SW 1271 (cell line): ENCODE data around the gene TRMT10B.

Source experiments
- DNase-seq, 2 experiments: peaks; one replicate each; lab custom pipeline; 2025; lab: John Stamatoyannopoulos, UW

TRMT10B gene, protein sequence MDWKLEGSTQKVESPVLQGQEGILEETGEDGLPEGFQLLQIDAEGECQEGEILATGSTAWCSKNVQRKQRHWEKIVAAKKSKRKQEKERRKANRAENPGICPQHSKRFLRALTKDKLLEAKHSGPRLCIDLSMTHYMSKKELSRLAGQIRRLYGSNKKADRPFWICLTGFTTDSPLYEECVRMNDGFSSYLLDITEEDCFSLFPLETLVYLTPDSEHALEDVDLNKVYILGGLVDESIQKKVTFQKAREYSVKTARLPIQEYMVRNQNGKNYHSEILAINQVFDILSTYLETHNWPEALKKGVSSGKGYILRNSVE

DNA sequence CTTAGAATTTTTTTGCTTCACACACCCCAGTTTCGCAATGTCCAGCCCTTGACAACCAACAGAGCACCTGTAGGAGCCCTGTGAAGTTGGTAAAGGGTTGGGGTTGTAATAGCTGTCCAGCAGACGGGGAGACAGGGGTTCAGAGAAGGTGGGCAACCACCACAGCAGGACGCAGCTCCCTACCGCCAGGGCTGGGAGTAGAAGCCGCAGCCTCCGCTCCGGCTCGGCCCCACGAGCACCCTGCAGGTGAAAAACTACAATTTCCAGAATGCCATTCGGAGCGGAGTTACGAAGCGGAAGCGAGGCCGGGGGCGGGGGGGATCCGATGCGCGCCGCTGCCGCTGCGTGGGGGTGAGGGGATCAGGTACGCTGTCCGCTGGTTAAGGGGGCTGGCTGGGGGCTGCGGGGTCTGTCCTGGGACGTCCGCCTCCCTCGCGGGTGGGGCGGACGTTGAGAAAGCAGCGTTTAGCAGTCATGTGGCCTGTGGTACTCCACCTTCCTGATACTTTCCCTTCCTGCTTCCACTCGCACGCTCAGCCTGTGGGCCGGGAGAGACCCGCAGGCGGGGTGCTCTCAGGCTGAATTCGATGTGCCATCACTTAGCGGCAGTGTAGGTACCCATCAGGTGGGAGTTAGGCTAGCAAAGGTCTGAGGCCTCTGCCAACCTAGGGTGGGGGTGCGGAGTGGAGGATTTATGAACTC lies at the start of gene TRMT10B:
Gene TRMT10B (plus strand): TSS at position 317 of the 702 bp plus-strand sequence. CDS start 8,127 bp downstream, outside the sequence.
- peak in 1 of 2 experiments; percentile 54 for DNase-seq

DNA sequence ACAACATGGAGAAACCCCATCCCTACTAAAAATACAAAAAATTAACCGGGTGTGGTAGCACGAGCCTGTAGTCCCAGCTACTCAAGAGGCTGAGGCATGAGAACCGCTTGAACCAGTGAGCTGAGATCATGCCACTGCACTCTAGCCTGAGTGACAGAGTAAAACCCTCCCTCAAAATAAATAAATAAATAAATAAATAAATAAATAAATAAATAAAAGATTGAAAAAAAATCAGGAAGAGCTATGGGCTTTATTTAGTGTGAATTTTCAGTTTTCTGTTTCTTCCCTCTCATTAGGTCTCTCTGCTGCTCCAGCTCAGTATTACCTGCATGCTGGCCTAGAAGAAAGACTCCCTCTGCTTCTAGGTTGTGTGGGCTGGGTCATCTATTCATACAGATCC lies 47.8 kb upstream of the TRMT10B start:
- no peak for DNase-seq

DNA sequence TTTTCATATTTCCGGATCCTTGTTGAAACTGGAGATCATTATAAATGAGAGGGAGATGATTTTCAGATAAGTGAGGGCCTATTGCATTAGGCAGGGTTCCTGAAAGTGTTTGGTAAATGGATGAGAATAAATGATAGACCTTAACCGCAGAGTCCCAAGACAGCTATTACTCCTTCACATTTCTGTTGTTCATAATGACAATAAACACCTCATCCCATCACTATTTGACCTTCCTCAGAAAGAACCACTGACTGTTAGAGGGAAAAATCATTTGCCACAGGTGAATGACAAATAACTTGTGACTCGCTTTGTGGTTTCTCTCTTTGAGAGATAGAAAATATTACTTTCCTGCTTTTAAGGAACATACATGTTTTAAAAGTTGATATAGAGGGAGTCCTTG lies 47.3 kb upstream of the TRMT10B start:
- DNase-seq, result peak in 1 of 2 experiments; percentile 2

DNA sequence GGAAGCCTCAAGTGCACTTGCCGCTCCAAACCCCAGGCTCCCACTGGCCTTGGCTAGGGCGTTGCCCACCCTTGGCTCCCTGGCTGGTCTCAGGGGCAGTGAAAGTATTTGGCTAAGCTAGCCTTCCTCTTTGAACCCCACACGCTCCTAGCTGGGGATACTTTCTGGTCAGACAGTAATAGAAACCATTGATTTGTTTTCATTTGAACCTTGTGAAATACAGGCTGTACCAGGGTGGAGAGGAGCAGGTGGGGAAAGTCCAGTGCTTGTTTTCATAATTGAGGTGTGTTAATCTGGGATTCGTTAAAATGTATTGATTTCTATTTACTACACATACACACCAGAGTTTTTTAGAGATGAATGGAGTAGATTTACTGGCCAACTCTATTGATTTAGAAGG lies 45.9 kb upstream of the TRMT10B start:
- no peak for DNase-seq

DNA sequence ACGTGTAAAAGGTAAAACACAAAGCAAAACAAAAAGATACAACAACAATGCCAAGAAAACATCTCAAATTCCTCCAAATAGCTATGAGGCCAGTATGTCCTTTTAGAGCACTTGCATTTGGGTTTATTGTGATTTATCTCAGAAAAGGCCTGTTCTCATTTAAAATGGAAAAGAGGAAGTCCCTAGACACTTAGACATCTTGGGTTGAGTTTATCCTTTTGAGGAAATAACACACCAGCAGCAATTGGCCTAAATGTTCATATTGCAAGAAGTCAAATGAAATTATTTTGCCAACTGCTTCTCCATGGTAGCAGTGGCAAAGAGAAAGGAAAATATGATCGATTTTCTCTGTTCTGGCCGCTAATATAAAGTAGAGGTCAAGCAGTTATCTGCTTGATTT lies 43.6 kb upstream of the TRMT10B start:
- DNase-seq, result no peak

DNA sequence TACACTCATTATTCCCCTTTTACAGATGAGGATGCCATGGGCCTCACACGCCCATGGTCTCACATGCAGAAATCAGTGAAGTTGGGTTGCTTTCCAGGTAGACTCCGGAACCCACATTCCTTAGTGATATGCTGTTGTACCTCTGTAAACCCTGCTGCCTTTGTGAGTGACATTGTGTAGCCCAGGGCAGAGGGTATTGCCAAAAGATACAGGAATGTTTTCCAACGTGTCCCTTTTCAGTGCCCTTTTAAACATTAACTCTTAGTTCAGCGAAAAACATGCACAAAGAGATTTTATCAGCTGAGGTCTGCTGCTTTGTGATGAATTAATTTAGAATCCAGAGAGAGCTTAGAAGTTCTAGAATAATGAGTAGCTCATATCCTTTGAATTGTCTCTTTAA lies 38.3 kb upstream of the TRMT10B start:
- DNase-seq, result no peak

DNA sequence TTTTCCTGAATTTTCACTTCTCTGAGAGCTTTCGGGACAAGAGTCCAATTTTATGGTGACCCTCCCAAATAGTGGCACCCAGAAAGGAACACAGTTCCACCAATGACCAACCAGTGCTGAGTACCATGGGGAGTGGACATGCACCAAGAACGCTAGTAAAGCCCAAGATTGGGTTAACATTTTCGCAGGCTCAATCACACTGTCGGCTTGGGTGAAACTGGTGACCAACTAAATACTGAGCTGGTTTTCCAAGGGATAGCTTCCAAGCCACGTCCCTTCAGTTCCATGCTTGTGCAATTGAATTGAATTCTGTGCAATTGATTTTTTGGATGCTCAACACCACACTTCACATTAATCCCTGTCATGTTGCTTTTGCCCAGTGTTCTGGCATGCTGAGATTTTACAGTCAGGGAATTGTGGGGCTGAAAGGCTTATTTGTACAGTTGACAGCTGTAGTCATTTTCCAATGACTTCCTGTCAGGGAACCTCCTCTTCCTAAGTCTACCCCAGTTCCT lies 37.6 kb upstream of the TRMT10B start:
- DNase-seq, result no peak

DNA sequence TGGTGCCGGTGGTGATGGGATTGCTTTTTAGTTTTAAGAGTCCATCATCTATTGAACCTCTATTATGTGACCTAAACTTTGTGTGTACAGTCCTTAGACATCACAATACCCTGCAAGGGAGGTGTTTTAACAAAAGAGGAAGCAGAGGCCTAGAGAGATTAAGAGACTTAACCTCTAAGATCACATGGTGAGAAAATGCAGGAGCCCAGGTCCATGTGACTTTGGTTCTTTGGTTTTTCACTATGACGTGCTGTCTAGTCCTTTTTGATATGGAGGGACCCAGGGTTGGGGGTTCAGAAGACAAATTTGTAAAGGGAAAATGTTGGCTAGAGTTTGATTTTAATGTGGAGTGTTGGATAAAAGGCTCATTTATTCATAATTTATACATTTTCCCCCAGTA lies 34.1 kb upstream of the TRMT10B start:
- DNase-seq, result no peak

DNA sequence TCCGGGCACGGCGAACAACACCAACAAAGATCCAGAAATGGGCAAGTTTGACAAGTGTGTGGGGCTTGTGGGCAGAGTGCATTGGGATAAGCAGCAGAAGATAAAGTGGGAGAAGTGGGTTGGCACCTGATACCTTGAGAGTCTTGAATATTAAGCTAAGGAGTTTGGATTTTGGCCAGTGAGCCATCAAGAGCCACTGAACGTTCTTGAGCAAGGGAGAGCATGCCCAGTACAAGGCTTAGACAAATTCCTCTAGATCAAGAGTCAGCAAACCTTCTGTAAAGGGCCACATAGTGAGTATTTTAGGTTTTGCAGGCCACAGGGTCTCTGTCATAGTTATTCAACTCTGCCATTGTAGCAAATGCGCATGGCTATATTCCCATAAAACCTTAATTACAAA lies 26.6 kb upstream of the TRMT10B start:
- DNase-seq, result no peak

DNA sequence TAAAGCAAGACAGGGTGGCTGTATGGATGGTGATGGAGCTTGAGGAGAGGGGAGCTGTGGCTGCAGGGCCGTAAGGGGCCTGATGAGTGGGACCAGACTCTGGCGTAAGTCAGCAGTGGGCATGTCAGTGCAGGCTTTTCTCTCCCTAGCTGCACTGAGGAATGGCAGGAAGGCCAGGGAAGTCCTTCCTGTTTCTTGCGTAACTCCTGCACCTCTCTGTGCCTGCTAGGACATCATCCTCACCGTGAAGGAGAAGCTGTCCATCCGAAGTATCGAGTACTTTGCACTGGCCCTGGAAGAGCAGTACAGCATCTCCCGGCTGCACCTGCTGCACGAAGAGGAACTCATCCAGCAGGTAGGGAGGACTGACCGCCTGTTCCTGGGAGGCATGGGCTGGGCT lies 24.1 kb upstream of the TRMT10B start:
- no peak for DNase-seq

DNA sequence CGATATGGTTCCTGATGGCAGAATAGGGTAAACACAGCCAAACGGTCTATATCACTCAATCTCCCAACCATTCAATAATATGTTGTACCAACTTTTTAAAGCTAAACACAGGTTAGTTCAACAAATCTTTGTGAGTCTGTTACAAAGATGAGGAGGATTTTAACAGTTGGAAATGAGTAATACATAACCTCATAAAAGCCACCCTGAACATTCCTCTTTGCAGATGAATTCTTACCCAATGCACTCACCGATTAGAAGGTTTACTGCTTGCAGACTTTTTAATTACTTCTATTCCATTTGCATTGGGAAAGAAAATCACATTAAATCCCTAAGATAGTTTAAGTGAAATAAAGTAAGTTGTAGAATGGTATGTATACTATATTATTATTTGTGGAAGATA lies 23.3 kb upstream of the TRMT10B start:
- no peak for DNase-seq

DNA sequence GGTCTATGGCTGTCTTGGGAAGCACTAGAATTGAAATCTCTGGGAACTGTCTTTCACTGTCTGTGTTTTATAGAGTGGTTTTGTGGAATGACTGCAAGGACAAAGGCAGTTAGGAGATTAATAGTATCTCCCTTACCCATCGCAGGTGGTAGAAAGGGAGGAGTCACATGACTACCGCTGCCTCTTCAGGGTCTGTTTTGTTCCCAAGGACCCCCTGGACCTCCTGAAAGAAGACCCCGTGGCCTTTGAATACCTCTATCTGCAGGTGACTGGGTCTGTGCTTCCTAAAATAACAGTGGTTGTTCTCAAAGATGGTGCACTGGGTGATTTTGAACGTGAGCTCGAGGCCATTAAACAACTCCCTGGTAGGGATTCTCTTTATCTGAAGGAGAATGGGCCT lies 22.8 kb upstream of the TRMT10B start:
- DNase-seq, result no peak

DNA sequence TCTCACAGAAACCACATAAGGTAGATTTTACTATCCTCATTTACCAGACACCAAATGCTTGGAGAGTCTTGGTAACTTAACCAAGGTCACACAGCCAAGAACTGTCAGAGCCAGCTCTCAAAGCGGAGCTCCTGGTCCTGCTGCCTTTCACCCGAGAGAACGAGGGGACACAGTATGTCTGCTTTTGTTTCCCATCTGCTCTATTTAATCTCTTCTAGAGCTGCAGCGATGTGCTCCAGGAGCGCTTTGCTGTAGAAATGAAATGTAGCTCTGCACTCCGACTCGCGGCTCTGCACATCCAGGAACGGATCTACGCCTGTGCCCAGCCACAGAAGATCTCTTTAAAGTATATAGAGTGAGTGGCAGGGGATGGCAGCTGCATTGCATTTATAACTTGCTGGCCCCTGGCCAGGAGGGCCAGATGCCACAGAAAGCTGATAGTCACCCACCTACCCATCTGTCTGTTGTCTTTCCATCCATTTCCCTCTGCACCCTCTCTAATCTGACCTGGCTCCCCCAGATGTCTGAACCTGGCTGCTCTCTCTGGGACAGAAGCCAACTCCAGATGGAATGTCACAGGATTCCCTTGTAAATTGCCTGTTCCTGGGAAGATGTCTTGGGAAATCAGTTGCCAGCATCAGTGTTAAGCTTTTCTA lies 21.4 kb upstream of the TRMT10B start:
- DNase-seq, result no peak

DNA sequence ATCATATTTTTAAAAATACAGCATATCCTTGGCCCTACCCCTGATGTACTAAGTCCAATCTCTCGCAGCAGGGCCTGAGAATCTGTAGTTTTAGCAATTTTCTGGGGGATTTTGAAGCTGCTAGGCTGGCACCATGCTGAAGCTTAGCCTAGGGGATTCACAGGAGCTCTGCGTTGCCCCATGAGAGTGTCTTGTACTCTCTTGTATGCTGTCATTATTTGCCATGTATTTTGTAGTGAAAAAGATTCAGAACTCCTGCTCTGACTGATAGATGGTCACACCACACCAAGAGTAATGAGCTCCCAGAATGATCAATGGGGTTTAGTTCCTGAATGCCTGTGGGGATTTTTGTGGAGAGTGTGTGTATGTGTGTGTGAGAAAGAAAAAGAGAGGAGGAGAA lies 20.7 kb upstream of the TRMT10B start:
- no peak for DNase-seq

DNA sequence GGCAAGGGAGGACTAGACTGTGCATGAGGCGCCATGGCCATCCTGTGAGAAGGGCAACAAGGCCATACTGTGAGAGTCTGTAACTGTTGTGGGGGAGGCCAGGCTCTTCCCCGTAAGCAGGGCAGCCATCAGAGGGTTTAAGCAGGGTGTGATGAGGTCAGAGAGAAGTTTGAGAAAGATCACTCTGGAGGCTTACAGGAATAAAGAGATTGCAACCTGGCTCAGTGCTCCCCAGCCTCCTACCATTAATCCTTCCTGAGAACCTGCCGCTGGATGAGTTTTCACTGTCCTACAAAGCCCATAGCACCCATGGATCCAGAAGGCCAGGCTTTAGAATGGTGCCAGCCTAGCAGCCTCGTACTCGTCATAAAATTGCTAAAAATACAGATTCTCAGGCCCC lies 14.4 kb upstream of the TRMT10B start:
- no peak for DNase-seq

DNA sequence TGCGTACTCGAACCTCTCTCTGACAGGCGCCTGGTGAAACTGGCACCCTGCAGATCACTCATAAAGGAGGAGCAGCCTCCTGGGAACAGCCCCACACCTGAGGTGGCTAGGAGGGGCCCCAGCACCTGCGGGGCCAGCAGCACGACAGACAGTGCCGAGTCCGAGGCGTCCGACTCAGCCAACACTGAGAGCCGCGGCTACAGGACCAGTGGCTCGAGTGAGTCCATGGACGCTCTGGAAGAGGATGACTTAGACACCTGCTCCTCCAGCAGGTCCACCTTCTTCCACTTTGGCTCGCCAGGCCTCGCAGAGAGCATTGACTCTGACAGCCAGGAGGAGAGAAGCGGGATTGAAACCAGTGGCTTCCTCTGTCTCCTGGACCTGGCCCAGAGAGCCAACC lies 13.5 kb upstream of the TRMT10B start:
- no peak for DNase-seq

DNA sequence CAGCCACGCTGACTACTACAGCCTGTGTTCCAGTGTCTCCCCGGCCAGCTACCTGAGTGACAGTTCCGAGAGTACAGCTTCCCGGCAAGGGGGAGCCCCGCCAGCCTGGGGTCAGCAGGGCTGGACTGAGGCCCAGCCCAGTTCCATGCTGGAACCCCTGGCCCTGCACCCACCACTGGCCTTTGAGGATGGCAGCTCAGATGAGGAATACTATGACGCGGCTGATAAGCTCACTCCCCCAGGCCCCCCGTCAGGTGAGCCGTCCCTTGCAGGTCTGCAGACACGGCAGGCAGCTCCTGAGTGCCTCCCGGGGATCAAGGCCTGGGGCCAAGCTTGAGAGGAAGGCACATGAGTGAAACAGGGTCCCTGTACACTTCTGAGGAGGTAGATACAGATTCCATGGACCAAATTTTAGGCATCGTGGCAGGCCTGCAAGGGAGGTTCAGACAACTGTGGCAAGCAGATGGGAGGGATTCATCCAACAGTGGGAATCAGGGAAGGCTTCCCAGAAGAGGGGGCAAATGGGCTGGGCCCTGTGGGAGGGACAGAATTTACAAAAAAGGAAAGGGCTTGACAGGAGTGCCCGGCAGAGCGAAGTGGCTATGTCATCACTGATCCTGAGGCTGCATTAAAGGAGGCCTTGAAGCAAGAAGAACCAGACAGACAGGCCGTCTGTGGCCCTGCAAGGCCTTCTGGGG lies 12.8 kb upstream of the TRMT10B start:
- no peak for DNase-seq

DNA sequence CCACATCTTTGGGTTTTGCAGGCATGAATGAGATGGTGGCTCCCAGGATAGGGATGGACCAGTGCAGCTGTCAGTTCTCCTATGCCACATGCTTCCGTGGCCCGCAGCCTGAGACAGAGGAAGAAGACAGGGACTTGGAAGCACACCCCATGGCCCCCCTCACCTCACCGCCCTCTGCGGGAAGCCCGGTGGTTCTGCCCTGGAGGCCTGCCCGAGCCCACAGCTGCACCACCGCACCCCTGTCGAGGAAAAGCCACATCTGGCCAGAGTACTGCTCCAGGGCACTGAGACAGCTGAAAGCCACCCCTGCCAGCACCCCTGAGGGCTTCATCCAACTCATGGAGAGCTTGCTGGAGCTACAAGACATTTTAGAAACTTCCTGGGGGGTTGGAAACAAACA lies 7.6 kb upstream of the TRMT10B start:
- DNase-seq, result no peak

DNA sequence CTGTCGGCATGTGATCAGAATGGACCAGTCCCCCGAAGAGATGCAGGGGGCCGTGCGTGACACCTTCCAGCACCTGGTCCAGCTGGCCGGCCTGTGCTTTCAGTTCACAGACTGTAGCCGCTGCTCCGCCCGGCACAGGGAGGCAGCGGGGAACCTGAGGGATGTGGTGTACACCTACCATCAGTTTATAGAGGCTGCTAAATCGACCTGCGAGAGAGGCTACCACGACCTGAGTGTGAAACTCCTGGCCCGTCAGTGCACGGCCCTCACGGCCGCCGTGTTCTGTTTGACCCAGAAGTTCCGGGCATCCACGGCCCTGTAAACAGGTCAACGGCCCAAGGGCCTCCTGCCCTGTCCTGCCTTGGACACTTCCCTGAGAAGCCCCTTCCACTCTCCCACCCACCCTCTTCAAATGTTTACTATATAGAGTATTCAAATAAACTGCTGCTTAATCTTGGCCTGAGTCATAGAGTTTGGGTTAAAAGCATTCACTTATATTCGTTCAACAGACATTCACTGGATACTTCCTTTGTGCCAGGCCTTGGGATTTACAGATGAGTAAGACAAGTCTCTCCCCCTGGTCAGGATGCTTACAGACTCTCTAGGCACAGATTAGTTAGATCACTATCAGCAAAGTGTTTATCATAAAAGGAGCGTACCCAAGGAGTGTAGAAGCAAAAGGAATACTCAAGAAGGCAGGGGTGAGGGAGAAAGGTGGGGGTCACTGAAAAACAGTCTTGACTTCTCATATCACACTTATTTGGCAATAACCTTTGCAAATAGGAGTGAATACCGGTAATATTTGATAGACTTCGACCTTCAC lies 6.9 kb upstream of the TRMT10B start:
- DNase-seq, result no peak

DNA sequence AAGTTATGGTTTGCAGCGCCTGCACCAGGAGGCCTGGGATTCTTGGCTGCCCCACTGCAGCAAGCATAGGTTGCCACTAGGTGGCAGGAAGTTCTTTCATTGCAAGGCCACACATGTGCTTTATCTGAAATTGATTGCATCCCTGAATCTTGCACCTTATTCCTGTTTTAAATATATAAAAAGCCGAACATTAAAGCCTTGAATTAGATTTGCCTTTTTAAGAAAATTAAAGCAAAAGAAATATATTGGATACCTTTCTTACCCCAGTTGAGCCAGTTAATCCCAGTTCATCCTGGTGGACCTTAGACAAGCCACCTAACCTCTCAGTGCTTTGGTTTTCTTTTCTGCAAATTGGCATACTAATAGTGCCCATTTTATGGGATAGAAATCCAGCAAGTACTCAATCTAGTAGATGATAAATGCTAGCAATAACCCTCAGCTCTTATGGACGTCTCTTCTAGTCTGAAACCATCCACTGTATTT lies 6.3 kb upstream of the TRMT10B start:
- DNase-seq, result peak in 1 of 2 experiments; percentile 26

DNA sequence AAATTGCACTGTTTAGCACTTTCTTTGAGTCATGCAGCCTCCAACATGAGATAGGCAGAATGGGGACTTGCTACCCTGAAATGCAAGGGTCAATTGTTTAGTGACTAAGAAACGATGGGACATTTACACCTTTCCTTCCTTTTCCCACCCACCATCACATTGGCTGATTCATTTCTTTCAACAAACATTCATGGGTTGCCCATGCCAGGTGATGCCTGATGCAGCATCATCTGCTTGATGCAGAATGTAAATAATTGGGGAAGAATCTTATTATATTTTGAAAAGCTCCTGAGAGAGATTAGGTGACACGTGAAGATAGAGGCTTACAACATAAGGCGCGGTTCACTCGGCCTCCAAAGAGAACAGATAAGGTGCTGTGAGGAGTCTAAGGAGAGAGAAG lies 4.5 kb upstream of the TRMT10B start:
- no peak for DNase-seq
